Ishikawa (cell line): ENCODE data around the gene TNIK.

Source experiments
- CEBPB ChIP-seq: IDR thresholded peaks from 2 replicates; pipeline ENCODE4 v1.6.1; 2012
- CREB1 ChIP-seq: IDR thresholded peaks from 2 replicates; pipeline ENCODE4 v1.6.1; 2012; ENCODE audit warnings: low read depth
- EGR1 ChIP-seq: IDR thresholded peaks from 2 replicates; pipeline ENCODE4 v1.6.1; 2012
- EP300 ChIP-seq: IDR thresholded peaks from 2 replicates; pipeline ENCODE4 v1.6.1; 2012; ENCODE audit warnings: borderline replicate concordance
- FOXM1 ChIP-seq: IDR thresholded peaks from 2 replicates; pipeline ENCODE4 v1.6.1; 2012; ENCODE audit warnings: low read depth, borderline replicate concordance
- MAX ChIP-seq: IDR thresholded peaks from 2 replicates; pipeline ENCODE4 v1.6.1; 2012
- NFIC ChIP-seq: IDR thresholded peaks from 2 replicates; pipeline ENCODE4 v1.6.1; 2012
- RAD21 ChIP-seq: IDR thresholded peaks from 2 replicates; pipeline ENCODE4 v1.6.1; 2012; ENCODE audit warnings: low read depth
- TAF1 ChIP-seq: IDR thresholded peaks from 2 replicates; pipeline ENCODE4 v1.6.1; 2012; ENCODE audit warnings: low read depth, mild to moderate bottlenecking
- USF1 ChIP-seq: IDR thresholded peaks from 2 replicates; pipeline ENCODE4 v1.6.1; 2012
- ZBTB7A ChIP-seq: IDR thresholded peaks from 2 replicates; pipeline ENCODE4 v1.6.1; 2012; ENCODE audit warnings: low read depth

GRCh38 chr3:171349392-171349791, 110.8 kb downstream of the TNIK start:
- TF ChIP-seq EP300 (no peak), CEBPB (no peak), RAD21 (no peak), EGR1 (no peak), FOXM1 (no peak), MAX (no peak), ZBTB7A (no peak), CREB1 (no peak), TAF1 (no peak), NFIC (no peak), USF1 (no peak)
